HepG2 (cell line): ENCODE results near the gene NCOA3. TPM values are rescaled to one million over a fixed set of nuclear protein-coding genes. Genes with fewer than 3 reads are reported as not detected.

Experiments
- CCAR2 ChIP-seq: fragments of 200-400 bp; formaldehyde crosslinking; optimal IDR thresholded peaks from 2 replicates; pipeline ENCODE3; 2018; ENCODE audit warnings: low read depth, mild to moderate bottlenecking, low read length, moderate library complexity
- CREB1 ChIP-seq, 2 experiments: fragments of 450-650 bp in 1 of 2; IDR thresholded peaks; 2 replicates each; pipeline ENCODE4 v1.6.1; 2016 to 2017; ENCODE audit warnings: control low read depth in 1 of 2, mild to moderate bottlenecking in 1 of 2, missing compliant biosample characterization in 1 of 2, missing genetic modification characterization in 1 of 2
- CTCF ChIP-seq: sonication (generic); formaldehyde crosslinking; IDR thresholded peaks from 2 replicates; pipeline ENCODE4 v1.5.0; 2020; ENCODE audit warnings: mild to moderate bottlenecking, missing genetic modification reagents, moderate library complexity
- FOXJ3 ChIP-seq: sonication (generic); formaldehyde crosslinking; IDR thresholded peaks from 2 replicates; pipeline ENCODE4 v1.4.0; 2020; ENCODE audit warnings: missing genetic modification reagents, mild to moderate bottlenecking, borderline replicate concordance
- FOXK1 ChIP-seq: sonication (generic); formaldehyde crosslinking; IDR thresholded peaks from 2 replicates; pipeline ENCODE4 v1.4.0; 2020; ENCODE audit warnings: low read depth, missing genetic modification reagents, borderline replicate concordance
- HNF1A ChIP-seq, 2 experiments: sonication (generic) in 1 of 2; formaldehyde crosslinking in 1 of 2; IDR thresholded peaks; 2 replicates each; pipeline versions ENCODE4 v1.4.0 to v1.6.1; 2016 to 2020; ENCODE audit warnings: borderline replicate concordance in 1 of 2, low read depth in 1 of 2, mild to moderate bottlenecking in 1 of 2, missing genetic modification reagents in 1 of 2
- MATR3 ChIP-seq: sonication (generic); formaldehyde crosslinking; IDR thresholded peaks from 2 replicates; pipeline ENCODE4 v1.4.0; 2020; ENCODE audit warnings: missing genetic modification reagents
- PRDM10 ChIP-seq: sonication (generic); formaldehyde crosslinking; IDR thresholded peaks from 2 replicates; pipeline ENCODE4 v1.4.0; 2020; ENCODE audit warnings: low read depth, missing genetic modification reagents
- RAD21 ChIP-seq: fragments of 450-650 bp; formaldehyde crosslinking; IDR thresholded peaks from 2 replicates; pipeline ENCODE4 v1.5.0; 2020; ENCODE audit warnings: mild to moderate bottlenecking
- SOX6 ChIP-seq, 2 experiments: fragments of 450-650 bp in 1 of 2; sonication (generic) in 1 of 2; formaldehyde crosslinking in 1 of 2; IDR thresholded peaks; 2 replicates each; pipeline versions ENCODE4 v1.4.0 to v1.6.1; 2017 to 2020; ENCODE audit warnings: antibody characterized with exemption in 1 of 2, mild to moderate bottlenecking in 1 of 2, missing genetic modification reagents in 1 of 2
- TCF7L2 ChIP-seq: IDR thresholded peaks from 2 replicates; pipeline ENCODE4 v1.6.1; 2011; ENCODE audit warnings: mild to moderate bottlenecking, low read depth, low read length, moderate library complexity
- ZNF20 ChIP-seq: sonication (generic); formaldehyde crosslinking; IDR thresholded peaks from 2 replicates; pipeline ENCODE4 v1.4.0; 2020; ENCODE audit warnings: mild to moderate bottlenecking, moderate library complexity, missing genetic modification reagents
- ZNF564 ChIP-seq: sonication (generic); formaldehyde crosslinking; IDR thresholded peaks from 2 replicates; pipeline ENCODE4 v1.8.1; 2023; ENCODE audit warnings: mild to moderate bottlenecking, missing genetic modification reagents
- ZNF607 ChIP-seq: sonication (generic); formaldehyde crosslinking; IDR thresholded peaks from 2 replicates; pipeline ENCODE4 v1.5.1; 2020; ENCODE audit warnings: missing genetic modification reagents, mild to moderate bottlenecking, borderline replicate concordance
- ZNF704 ChIP-seq: sonication (generic); formaldehyde crosslinking; IDR thresholded peaks from 2 replicates; pipeline ENCODE4 v1.8.1; 2023; ENCODE audit warnings: mild to moderate bottlenecking, inconsistent platforms, moderate library complexity, missing genetic modification reagents, borderline replicate concordance
- polyA plus RNA-seq, 8 experiments: library from polyadenylated mRNA; depleted of rRNA in 3 of 8; stranded (reverse) in 7 of 8; unstranded in 1 of 8; fragments of >200 nt; fragmentation: Illumina TruSeq in 4 of 8; extraction: Trizol in 4 of 8; gene quantifications; 2 replicates each; pipeline versions ENCODE4 v1.2.1 to v1.2.3, GENCODE V29; 2011 to 2016; ENCODE audit warnings: low read depth in 4 of 8, missing spikeins in 1 of 8, mixed read lengths in 1 of 8; ENCODE audit not compliant: insufficient read depth in 1 of 8
- total RNA-seq, 5 experiments: library from RNA; depleted of rRNA; stranded (reverse); fragments of >200 nt; fragmentation: Illumina TruSeq; extraction: Trizol; gene quantifications; 2 replicates each; pipeline ENCODE4 v1.2.3, GENCODE V29; 2016; ENCODE audit warnings: low read depth in 1 of 5

NCOA3 gene
- total and polyA plus RNA-seq, 2 of the 13 experiments (the other 11 are each of a cell fraction or from before 2014, with no cell fraction given), result 35.0 to 56.8 TPM

GRCh38 chr20:47677635-47678453 lies 176.2 kb downstream of the NCOA3 start (continued):
- no peak for TF ChIP-seq ZNF704
- no peak for TF ChIP-seq ZNF564 (CRISPR knock-in tag)
- peak; percentile 64; the same call in 1 of the 2 replicates for TF ChIP-seq FOXK1 (CRISPR knock-in tag)
- TF ChIP-seq SOX6 (IDR thresholded peaks at IDR 0.05), result no peak
- peak; percentile 7; the same call in 1 of the 2 replicates for TF ChIP-seq SOX6 (CRISPR knock-in tag; IDR thresholded peaks at IDR 0.05)
- TF ChIP-seq ZNF20 (CRISPR knock-in tag), result no peak
- TF ChIP-seq RAD21, result peak; percentile 99
- no peak for TF ChIP-seq FOXJ3
- TF ChIP-seq CTCF, result peak; percentile 100
- TF ChIP-seq CCAR2, result no peak
- 0 out of 2 replicates have a peak, but pooled peaks have one; percentile 44 for TF ChIP-seq PRDM10 (CRISPR knock-in tag)
- no peak for TF ChIP-seq CREB1 (IDR thresholded peaks at IDR 0.05)
- no peak for TF ChIP-seq CREB1 (CRISPR knock-in tag; IDR thresholded peaks at IDR 0.05)
- no peak for TF ChIP-seq HNF1A (IDR thresholded peaks at IDR 0.05; ENCODE audit: low read depth)
- no peak; the same call in 1 of the 2 replicates for TF ChIP-seq HNF1A (CRISPR knock-in tag; IDR thresholded peaks at IDR 0.05; ENCODE audit: borderline replicate concordance)
- no peak for TF ChIP-seq ZNF607 (CRISPR knock-in tag)
- TF ChIP-seq TCF7L2, result no peak
- TF ChIP-seq MATR3 (CRISPR knock-in tag), result 0 out of 2 replicates have a peak, but pooled peaks have one; percentile 78
